Ovary (tissue), 9 donors: ENCODE data around the gene ZFP92. TPM values are rescaled to one million over a fixed set of nuclear protein-coding genes. Genes with fewer than 3 reads are reported as not detected.

Experiments
- DNase-seq, 5 donors: peaks; one replicate each; pipeline ENCODE4 v3.0.0-alpha.2; 2019 to 2020
- H3K27ac ChIP-seq, 2 donors: fragments of 200-600 bp; one replicate each; pipeline versions ENCODE4 v1.5.1 to v1.8.0; 2019 to 2022
- H3K27me3 ChIP-seq: fragments of 200-600 bp; one replicate; pipeline ENCODE4 v1.8.0; 2022
- H3K36me3 ChIP-seq: fragments of 200-600 bp; sonication (generic); one replicate; pipeline ENCODE4 v1.5.1; 2019
- H3K4me1 ChIP-seq: one replicate; pipeline ENCODE4 v1.8.1; 2013; ENCODE audit warnings: mild to moderate bottlenecking, moderate library complexity; ENCODE audit not compliant: insufficient read depth
- H3K4me3 ChIP-seq: fragments of 200-600 bp; sonication (generic); one replicate; pipeline ENCODE4 v1.5.1; 2017
- H3K9me3 ChIP-seq, 2 donors: fragments of 200-600 bp in 1 of 2; sonication (generic) in 1 of 2; one replicate each; pipeline versions ENCODE4 v1.5.1 to v1.8.1; 2013 to 2019; ENCODE audit warnings: mild to moderate bottlenecking in 1 of 2, moderate library complexity in 1 of 2
- EP300 ChIP-seq: sonication (generic); formaldehyde crosslinking; IDR thresholded peaks from one replicate; pipeline ENCODE4 v1.6.1; 2017; ENCODE audit warnings: antibody characterized with exemption
- POLR2A ChIP-seq: fragments of 450-650 bp; IDR thresholded peaks from one replicate; pipeline ENCODE4 v1.6.1; 2017; ENCODE audit warnings: antibody characterized with exemption, mild to moderate bottlenecking, moderate library complexity
- WGBS, 3 donors: extraction: QIAGEN DNeasy Blood & Tissue Kit in 1 of 3; methylation state at CpG; one replicate each; pipeline versions ENCODE4 v1.1.5 to v1.1.7; 2013 to 2017; 5-methylcytosine and 5-hydroxymethylcytosine counted together
- intact Hi-C, 4 donors: fragments of 100-400 bp; cut with DNase I; formaldehyde crosslinking; loops; one replicate each; pipeline versions ENCODE4 v1.11.0 to v1.15.1; 2022 to 2023
- polyA plus RNA-seq, 2 donors: library from polyadenylated mRNA; stranded (reverse); fragments of 200-250 nt in 1 of 2; fragments of 350-450 nt in 1 of 2; fragmentation: Illumina TruSeq in 1 of 2; extraction: RNeasy Lipid Tissue Mini Kit (QIAGEN cat#74804) in 1 of 2; gene quantifications; one replicate each; pipeline ENCODE4 v1.2.3, GENCODE V29; 2013 to 2014
- total RNA-seq, 7 donors: library from RNA; depleted of rRNA in 2 of 7; stranded (reverse); fragments of >200 nt in 2 of 7; fragmentation: NEBNext Ultra II Directional in 3 of 7; extraction: Animal tissue kit (Norgen Biotek cat#: 25700) in 3 of 7; gene quantifications; one replicate each; pipeline versions ENCODE4 v1.1.0 to v1.2.4, GENCODE V29; 2016 to 2023
- TF ChIP-seq, protein P1 (sequence below), 3 donors: fragments of 450-650 bp in 2 of 3; fragments of 200-600 bp in 1 of 3; IDR thresholded peaks; one replicate each; pipeline versions ENCODE4 v1.5.1 to v1.8.0; 2016 to 2022; ENCODE audit warnings: antibody characterized with exemption in 3 of 3, mild to moderate bottlenecking in 1 of 3
- donor health status: DM: no; HTN: no; CAD: no; lungs with moderate emphysema.
- donor health status: DM: no; HTN: no; CAD: no.
- donor health status: Bipolar disorder and iron deficiency.
- donor health status: DM: yes; HTN: yes; CAD: no.
- donor health status: DM: no; HTN: no; CAD: no.
- donor health status: DM: yes; HTN: yes; CAD: no.

The ZFP92 gene
- total and polyA plus RNA-seq, 9 donors = 2.7 to 9.4 (median 3.9) TPM

DNA sequence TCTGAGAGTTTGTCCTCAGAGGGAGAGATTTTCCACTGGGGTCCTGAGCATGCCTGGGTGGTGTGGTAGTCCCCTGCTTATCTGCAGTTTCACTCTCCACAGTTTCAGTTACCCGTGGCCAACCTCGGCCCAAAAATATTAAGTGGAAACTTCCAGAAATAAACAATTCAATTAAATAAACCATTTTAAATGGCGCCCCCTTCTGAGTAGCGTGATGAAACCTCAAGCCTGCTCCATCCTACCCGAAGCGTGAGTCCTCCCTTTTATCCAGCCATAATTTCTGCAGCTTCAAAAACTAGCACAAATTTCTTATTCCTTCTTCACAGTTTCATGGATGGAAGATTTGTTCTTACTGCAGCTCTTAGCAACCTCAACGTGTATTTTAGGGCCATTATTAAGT, 36.8 kb upstream of the ZFP92 start:
- H3K9me3 ChIP-seq = no peaks in the 10 kb centered on the region
- no peaks in the 10 kb centered on the region for H3K36me3 ChIP-seq
- no peak for TF ChIP-seq POLR2A
- TF ChIP-seq, protein P1, sequence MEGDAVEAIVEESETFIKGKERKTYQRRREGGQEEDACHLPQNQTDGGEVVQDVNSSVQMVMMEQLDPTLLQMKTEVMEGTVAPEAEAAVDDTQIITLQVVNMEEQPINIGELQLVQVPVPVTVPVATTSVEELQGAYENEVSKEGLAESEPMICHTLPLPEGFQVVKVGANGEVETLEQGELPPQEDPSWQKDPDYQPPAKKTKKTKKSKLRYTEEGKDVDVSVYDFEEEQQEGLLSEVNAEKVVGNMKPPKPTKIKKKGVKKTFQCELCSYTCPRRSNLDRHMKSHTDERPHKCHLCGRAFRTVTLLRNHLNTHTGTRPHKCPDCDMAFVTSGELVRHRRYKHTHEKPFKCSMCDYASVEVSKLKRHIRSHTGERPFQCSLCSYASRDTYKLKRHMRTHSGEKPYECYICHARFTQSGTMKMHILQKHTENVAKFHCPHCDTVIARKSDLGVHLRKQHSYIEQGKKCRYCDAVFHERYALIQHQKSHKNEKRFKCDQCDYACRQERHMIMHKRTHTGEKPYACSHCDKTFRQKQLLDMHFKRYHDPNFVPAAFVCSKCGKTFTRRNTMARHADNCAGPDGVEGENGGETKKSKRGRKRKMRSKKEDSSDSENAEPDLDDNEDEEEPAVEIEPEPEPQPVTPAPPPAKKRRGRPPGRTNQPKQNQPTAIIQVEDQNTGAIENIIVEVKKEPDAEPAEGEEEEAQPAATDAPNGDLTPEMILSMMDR (IDR thresholded peaks at IDR 0.05) = no peak
- no peak for TF ChIP-seq EP300
- intact Hi-C loops = no loop called here
- 57 to 71% (median 64%) methylated on average over 7 of the region's 7 CpGs for WGBS, 3 donors
- H3K4me1 ChIP-seq = peaks cover 13% of the 10 kb centered on the region
- H3K4me3 ChIP-seq = no peak overlapping the region
- H3K27ac ChIP-seq = peak overlapping the region in 1 of 2 donors; percentile 46
- DNase-seq = no peak
- no peaks in the 10 kb centered on the region for H3K27me3 ChIP-seq

DNA sequence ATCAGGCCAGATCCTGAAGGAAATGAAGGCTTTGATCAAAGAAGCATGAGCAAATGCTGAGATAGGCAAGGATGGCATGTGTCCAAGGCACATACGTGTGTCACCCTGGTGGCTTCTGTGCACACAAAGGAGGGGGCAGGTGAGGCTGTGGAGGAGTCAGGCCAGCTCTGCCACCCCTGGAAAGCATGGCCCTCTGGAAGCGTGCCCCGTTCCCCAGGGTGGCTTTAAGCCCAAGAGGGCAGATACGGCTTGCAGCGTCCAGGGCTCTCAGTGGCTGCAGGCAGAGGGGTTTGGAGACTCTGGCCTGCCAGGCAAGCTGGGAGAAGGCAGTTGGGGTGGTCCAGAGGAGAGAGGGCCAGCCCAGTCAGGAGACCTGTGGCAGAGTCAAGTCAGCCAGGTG, 35.7 kb upstream of the ZFP92 start:
- H3K4me1 ChIP-seq = peaks cover 8% of the 10 kb centered on the region

DNA sequence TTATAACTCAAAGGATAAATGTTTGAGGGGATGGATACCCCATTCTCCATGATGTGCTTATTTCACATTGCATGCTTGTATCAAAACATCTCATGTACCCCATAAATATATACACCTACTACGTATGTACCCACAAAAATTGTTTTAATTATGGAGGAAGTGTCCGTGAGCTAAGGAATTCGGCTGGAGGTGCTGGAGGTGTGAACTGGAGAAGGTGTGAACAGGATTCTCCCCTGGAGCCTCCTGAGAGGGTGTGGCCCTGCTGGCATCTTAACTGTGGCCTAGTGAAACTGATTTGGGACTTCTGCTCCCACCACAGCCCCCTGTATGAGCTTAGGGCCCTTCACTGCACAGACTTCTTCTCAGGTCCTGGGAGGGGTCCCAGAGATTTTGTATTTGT, 33.5 kb upstream of the ZFP92 start:
- DNase-seq = no peak
- Histone ChIP-seq H3K4me1 (peaks cover 5% of the 10 kb centered on the region), H3K27me3 (no peaks in the 10 kb centered on the region), H3K27ac (no peak overlapping the region), H3K9me3 (no peaks in the 10 kb centered on the region), H3K4me3 (no peak overlapping the region), H3K36me3 (no peaks in the 10 kb centered on the region)
- intact Hi-C loops = no loop called here
- TF ChIP-seq POLR2A (no peak), EP300 (no peak)
- TF ChIP-seq, protein P1 (IDR thresholded peaks at IDR 0.05) = no peak
- 85 to 87% (median 87%) methylated on average over 3 of the region's 3 CpGs for WGBS, 3 donors

More for the DNA sequence above, 35.7 kb upstream of the ZFP92 start:
- no peak for TF ChIP-seq POLR2A
- no peak for TF ChIP-seq EP300
- TF ChIP-seq, protein P1 (IDR thresholded peaks at IDR 0.05) = no peak
- Histone ChIP-seq H3K4me3 (no peak overlapping the region), H3K9me3 (no peaks in the 10 kb centered on the region), H3K27me3 (no peaks in the 10 kb centered on the region), H3K36me3 (no peaks in the 10 kb centered on the region), H3K27ac (no peak overlapping the region)
- no peak for DNase-seq
- 82 to 93% (median 87%) methylated on average over 5 of the region's 5 CpGs for WGBS, 3 donors
- intact Hi-C loops = no loop called here

DNA sequence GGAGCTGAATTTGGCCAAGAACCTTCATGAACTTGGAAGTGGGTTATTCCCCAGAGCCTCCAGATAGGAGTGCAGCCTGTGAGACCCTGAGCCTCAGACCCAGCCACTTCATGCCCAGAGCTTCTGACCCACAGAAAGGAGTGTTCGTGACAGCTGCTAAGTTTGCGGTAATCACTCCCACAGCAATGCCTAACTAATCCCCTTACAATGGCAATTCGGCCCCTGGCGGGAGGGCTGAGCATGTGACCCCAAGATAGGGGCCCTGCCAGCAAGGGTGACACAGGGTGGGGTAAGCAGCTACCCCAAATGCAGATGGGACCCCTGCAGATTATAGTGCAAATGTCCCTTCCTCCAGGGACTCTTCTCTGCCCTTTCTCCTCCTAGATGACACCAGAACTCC, 32.7 kb upstream of the ZFP92 start:
- no peaks in the 10 kb centered on the region for H3K36me3 ChIP-seq
- TF ChIP-seq EP300 (no peak), POLR2A (no peak)
- TF ChIP-seq, protein P1 (IDR thresholded peaks at IDR 0.05) = no peak
- no peaks in the 10 kb centered on the region for H3K27me3 ChIP-seq
- intact Hi-C loops = no loop called here
- no peak overlapping the region for H3K4me3 ChIP-seq
- H3K9me3 ChIP-seq = no peaks in the 10 kb centered on the region
- H3K4me1 ChIP-seq = peaks cover 5% of the 10 kb centered on the region
- DNase-seq = no peak
- H3K27ac ChIP-seq = no peak overlapping the region
- WGBS, 3 donors = 92 to 97% (median 97%) methylated on average over 4 of the region's 4 CpGs

DNA sequence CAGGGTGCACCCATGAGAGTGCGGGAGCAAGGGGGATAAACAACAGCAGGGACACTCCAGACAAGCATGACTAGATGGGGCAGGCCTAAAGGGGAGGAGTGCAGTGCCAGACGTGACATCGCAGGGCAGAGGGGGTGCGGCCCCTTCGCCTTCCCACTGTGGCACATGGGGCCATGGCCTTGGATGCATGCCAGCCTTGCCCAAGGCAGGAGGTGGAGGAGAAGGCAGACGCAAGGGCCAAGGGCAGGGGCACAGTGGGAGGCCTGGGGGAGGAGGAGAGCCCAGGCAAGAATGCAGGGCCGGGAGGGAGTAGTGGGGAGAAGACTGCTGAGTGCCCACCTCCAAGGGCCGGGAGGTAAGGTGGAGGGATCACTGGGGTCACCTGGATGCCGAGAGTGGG, 31.8 kb upstream of the ZFP92 start:
- H3K36me3 ChIP-seq = no peaks in the 10 kb centered on the region
- no peak overlapping the region for H3K4me3 ChIP-seq
- intact Hi-C loops = no loop called here
- 76 to 82% (median 78%) methylated on average over 9 of the region's 9 CpGs for WGBS, 3 donors
- DNase-seq = peak in 1 of 5 donors; percentile 56
- no peak for TF ChIP-seq POLR2A
- TF ChIP-seq, protein P1 (IDR thresholded peaks at IDR 0.05) = no peak
- no peak for TF ChIP-seq EP300
- peaks cover 3% of the 10 kb centered on the region for H3K4me1 ChIP-seq
- H3K9me3 ChIP-seq = no peaks in the 10 kb centered on the region
- H3K27me3 ChIP-seq = no peaks in the 10 kb centered on the region
- H3K27ac ChIP-seq = no peak overlapping the region
